Kidney tubule cell (primary cell): ENCODE data around the gene NFKBIB.
A peak's percentile ranks its signal among the peaks of the same experiment; 100 is the strongest.
"Not testable (repeated sequence)": the region's sequence is repeated elsewhere in the genome, so short reads cannot be mapped to it uniquely, and the experiment has no call there.

Source experiments
- DNase-seq: peaks from one replicate; pipeline ENCODE4 v3.0.0-alpha.2; 2018; ENCODE audit warnings: low spot score

The NFKBIB gene

GRCh38 chr19:38875656-38876395 lies 23.9 kb upstream of the NFKBIB start:
- no peak for DNase-seq

DNA sequence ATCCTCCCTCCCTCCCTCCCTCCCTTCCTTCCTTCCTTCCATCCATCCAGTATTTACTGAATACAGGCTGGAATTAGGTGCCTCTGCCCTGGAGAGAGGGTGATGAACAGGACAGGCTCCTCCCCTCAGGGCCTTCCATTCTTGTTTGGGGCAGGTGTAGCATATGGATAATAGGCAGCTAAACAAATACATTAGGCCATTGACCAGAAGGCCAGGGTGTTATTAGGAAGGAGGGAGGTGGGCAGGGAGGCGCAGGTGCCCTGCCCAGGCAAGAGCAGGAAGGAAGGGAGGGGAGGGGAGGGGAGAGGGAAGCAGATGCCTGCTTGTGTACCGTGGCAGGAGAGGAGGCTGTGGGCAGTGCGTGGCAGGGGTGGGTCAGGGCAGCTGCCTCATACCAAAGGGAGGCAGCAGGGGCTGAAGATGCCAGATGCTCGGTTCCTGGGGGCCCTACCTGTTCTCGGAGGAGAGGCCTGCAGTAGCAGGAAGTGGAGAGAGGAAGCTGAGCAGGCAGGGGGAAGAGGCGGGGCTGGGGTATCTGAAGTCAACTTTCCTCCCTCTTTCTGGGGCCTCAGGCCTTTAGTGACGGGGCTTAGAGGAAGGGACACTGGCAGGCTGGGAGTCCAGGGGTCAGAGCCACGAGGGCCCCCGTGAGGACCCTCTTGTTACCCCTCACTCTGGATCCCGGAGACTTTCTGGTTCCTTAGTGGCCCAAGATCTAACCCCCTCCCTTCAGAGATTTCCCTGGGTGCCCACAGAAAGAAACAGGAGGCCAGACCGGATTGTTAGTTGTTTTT lies 21.8 kb upstream of the NFKBIB start, which contains the start of gene RINL:
TSS of gene RINL (minus strand) at position 495 of the 794 bp plus-strand sequence. CDS start 1,533 bp downstream, outside the sequence.
- DNase-seq, result peak; percentile 20

GRCh38 chr19:38878575-38879399 lies 21.0 kb upstream of the NFKBIB start:
- DNase-seq, result no peak

DNA sequence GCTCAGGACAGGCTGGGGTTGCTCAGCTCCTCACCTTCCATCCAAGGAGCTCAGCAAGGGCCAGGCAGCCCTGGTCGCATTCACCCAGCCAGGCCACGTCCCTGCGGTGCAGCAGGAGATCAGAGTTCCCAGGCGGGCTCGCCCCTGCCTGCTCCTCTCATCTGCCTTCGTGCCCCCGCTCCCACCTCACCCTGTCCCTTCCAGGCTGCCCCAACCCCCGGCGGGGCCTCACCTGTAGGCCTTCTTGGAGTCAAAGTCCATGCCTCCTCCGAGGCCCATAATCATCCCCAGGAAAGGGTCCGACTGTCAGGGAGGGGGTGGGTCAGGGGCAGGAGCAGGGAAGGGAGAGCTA lies 20.4 kb upstream of the NFKBIB start:
- no peak for DNase-seq

DNA sequence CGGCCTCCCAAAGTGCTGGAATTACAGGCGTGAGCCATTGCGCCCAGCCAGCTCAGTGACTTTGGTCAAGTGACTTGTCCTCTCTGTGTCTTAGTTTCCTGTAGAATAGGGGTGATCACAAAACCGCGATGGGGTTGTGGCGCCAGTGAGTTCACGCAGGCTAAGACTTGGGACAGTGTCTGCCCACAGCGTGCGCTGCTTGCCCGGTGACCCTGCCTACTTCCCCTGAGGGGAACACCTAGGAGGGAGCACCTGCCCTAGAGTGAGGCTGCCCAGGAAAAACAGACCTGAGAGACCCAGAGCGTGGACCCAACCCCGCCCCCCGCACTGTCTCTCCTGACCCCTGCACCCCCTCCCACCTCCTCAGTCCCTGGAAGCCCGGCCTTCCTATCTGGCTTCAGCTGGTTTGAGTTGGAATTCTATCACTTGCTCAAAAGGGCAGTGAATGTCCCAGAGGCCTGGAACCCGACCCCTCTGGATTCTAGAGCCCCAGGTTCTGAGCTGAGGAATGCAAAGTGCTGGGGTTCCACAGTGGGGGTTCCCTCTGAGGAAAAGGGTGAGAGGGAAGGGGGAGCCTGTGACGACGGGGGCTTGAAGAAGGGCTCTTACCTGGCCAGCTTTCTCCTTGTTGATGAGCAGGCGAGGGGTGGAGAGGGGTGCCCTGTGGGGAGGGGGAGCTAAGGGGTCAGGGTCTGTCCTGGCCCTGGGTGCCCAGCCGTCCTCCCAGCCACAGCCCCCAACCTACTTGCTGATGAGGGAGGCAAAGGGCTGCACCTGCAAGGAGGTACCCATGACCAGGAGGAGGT lies 19.5 kb upstream of the NFKBIB start:
- DNase-seq, result no peak

DNA sequence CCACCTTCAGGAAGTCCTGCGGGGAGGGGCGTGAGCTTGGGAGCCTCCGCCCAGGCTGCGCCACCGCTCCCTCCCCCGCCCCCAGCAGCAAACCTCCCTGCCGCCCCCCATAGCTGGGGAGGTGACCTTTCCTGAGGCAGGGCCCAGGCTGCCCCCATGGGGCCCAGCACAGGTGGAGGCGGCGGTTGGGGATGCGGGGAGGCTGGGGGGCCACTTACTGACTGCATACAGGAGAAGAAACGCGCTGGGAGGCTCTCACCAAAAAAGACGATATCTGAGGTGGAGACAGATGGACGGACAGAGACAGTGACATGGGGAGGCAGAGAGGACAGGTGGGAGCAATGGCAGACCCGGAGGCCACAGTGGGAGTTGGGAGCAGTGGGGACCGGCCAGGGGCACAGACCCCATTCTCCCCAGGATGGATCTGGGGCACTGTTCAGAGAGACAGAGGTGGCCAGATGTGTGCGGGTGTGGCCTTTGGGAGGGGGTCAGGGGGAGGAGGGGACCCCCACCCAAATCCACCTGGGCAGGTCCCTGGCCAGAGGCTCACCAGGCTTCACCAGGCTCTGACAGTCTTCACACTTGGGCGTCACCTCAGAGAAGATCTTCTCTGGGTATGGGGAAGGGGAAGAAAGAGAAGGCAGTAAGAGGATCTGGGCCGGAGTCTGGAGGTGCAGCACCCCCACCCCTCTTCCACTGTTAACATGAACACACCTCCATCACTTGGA lies 18.7 kb upstream of the NFKBIB start:
- DNase-seq, result no peak

GRCh38 chr19:38883286-38883685 lies 16.5 kb upstream of the NFKBIB start:
- DNase-seq, result no peak

DNA sequence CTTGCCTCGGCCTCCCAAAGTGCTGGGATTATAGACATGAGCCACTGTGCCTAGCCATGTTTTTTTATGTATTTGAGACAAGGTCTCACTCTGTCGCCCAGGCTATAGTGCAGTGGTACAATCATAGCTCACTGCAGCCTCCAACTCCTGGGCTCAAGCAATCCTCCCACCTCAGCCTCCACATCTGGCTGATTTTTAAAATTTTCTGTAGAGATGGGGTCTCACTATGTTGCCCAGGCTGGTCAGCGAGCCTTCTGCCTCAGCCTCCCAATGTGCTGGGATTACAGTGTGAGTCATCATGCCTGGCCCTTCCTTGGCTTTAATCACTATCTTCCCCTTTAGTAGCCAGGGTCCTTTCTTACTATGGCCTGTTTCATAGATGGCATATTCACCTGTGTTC lies 15.1 kb upstream of the NFKBIB start:
- DNase-seq, result not testable (repeated sequence)

DNA sequence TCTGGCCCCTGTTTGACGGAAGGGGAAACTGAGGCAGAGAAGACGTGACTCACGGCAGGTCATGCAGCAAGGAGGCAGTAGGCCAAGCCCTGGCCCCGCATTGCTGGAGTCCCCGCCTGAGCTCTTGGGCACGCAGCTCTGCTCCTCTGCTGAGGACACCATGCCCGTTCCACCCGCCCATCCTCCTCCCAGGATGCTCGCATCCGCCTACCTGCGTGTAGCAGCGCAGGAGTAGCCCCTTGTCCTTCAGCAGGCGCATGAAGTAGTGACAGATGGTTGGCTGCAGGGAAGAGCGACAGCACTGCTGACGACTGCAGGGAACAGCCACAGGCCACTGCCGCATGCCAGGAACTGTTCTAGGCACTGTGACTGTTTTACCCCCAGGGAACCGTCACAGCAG lies 10.9 kb upstream of the NFKBIB start:
- DNase-seq, result no peak

GRCh38 chr19:38889803-38890202 lies 10.0 kb upstream of the NFKBIB start:
- DNase-seq, result no peak

GRCh38 chr19:38890686-38891085 lies 9.1 kb upstream of the NFKBIB start:
- DNase-seq, result no peak

GRCh38 chr19:38891771-38892170 lies 8.0 kb upstream of the NFKBIB start:
- no peak for DNase-seq

DNA sequence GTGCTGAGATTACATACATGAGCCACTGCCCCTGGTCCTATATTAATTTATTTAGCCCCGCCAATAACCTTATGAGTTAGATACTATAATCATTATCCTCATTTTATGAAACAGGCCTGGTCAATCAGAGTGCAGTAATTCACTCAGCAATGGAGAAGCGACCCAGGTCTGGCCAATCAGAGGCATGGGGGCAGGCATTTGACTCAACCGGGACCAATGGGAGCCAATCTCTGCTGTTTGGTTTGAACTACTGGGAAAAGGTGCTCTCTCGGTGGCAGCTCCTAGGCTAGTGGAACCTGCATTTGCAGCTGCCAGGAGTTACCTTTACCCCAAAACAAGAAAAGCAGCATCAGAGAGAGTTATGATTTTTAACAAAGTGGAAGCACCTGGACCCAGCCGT lies 6.9 kb upstream of the NFKBIB start:
- no peak for DNase-seq

DNA sequence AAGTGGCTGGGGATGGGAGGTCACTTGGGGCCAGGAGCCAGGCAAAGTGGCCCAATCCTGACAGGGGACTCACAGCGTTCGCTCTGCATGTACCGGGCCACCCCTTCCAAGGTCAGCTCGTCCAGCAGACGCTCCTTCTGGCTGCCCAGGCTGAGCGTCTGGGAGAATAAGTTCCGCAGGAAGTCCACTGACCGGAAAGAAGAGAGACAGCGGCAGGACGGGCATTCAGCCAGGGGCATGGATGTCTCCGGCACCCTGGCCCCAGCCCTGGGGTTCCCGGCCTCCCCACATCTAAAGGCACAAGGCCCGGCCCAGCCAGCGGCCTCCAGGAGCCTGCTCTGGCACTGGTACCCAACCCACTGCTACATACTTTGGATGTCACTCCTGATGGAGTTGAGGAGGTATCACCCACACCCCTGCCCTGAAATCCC lies 6.4 kb upstream of the NFKBIB start:
- no peak for DNase-seq

- DNase-seq, result no peak
These were observed 4.8 kb upstream of the NFKBIB start for GRCh38 chr19:38894968-38895367.

DNA sequence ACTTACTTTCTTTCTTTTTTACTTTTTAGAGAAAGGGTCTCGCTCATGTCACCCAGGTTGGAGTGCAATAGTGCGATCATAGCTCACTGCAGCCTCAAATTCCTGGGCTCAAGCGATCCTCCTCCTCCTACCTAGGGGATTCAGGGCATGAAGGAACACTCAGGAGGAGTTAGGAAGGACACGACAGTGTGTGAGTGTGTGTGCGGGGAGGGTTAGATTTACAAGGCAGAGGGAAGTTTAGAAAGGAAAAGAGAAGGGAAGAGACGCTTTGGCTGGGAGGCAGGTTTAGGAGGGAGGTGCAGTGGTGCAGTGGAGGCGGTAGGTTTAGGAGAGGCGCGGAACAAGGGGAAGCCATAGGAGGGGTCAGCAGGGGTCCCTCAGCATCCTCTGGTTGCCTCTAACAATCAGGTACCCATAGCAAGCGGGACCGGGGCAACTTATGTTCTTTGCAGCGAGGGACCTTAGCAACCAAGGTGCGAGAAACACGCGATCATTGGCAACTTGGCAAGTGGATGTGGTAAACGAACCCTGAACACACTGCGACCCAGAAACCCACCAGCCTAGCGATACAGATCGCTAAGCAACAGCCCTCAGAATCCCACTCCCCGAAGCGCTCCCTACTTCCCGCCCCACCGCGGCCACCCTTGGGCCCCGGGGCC lies 852 bp upstream of the NFKBIB start:
- DNase-seq, result peak; percentile 34

- DNase-seq, result no peak
These were observed 447 bp downstream of the NFKBIB start for GRCh38 chr19:38900202-38900629.

DNA sequence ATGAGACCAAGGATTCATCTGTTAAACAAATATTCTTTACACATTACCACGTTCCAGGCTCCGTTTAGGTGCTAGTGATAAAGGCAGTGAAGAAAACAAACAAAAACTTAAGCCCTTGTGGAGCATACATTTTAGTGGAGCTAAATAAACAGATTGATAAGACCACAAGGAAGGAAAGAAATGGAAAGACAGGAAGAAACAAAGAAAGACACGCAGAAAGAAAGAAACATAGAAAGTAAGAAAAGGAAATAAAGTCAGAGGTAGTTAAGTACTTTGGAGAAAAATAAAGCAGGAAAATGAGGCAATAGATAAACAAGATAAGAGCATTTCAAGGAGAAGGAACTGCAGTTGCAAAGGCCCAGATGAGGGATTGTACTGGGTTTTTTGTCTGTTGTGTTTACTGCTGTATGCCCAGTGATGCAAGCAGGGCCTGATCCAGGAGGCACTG lies 998 bp downstream of the NFKBIB start:
- no peak for DNase-seq

- DNase-seq, result no peak
These were observed 1.9 kb downstream of the NFKBIB start for GRCh38 chr19:38901683-38902082.
